Gastrocnemius medialis (tissue), 4 donors: ENCODE results near the gene RAB13.

Experiments used
- CTCF ChIP-seq, 5 experiments: fragments of 450-650 bp in 3 of 5; fragments of 200-600 bp in 2 of 5; sonication (generic) in 2 of 5; IDR thresholded peaks in 4 of 5; conservative IDR thresholded peaks in 1 of 5; 1 replicate in 4 of 5; 2 replicates in 1 of 5; pipeline ENCODE4 v1.5.1; 2016 to 2019; ENCODE audit warnings: antibody characterized with exemption in 5 of 5, mild to moderate bottlenecking in 3 of 5, moderate library complexity in 3 of 5
- POLR2A ChIP-seq, 2 donors: fragments of 450-650 bp; IDR thresholded peaks; one replicate each; pipeline ENCODE4 v1.6.1; 2017; ENCODE audit warnings: antibody characterized with exemption in 2 of 2, mild to moderate bottlenecking in 2 of 2, moderate library complexity in 2 of 2

GRCh38 chr1:153934746-153935145 is 51.4 kb downstream of the RAB13 start:
- TF ChIP-seq CTCF (IDR thresholded peaks at IDR 0.05 in 4 of 5, conservative IDR thresholded peaks at IDR 0.05 in 1 of 5) (no peak), POLR2A (IDR thresholded peaks at IDR 0.05) (no peak)
